Chondrocyte (in vitro differentiated cells): ENCODE results near the gene KLF18. TPM values are rescaled to one million over a fixed set of nuclear protein-coding genes. Genes with fewer than 3 reads are reported as not detected.
"Not testable (repeated sequence)": the region's sequence is repeated elsewhere in the genome, so short reads cannot be mapped to it uniquely, and the experiment has no call there.

Experiments
- DNase-seq: peaks from one replicate; pipeline ENCODE4 v3.0.0; 2021; ENCODE audit warnings: mixed read lengths, low spot score
- H3K27ac Mint-ChIP-seq: one replicate; pipeline ENCODE4 v1.8.0; 2021; ENCODE audit warnings: mild to moderate bottlenecking, moderate library complexity, mixed read lengths; ENCODE audit not compliant: unreplicated experiment
- H3K27me3 Mint-ChIP-seq: 2 replicates; pipeline ENCODE4 v1.8.0; 2021; ENCODE audit warnings: low read depth, mixed read lengths
- H3K36me3 Mint-ChIP-seq: 2 replicates; pipeline ENCODE4 v1.8.0; 2021; ENCODE audit warnings: low read depth, mixed read lengths
- H3K4me1 Mint-ChIP-seq: 2 replicates; pipeline ENCODE4 v1.8.0; 2021; ENCODE audit warnings: low read depth, mild to moderate bottlenecking, mixed read lengths
- H3K4me3 Mint-ChIP-seq: one replicate; pipeline ENCODE4 v1.8.0; 2021; ENCODE audit warnings: mild to moderate bottlenecking, moderate library complexity, mixed read lengths; ENCODE audit not compliant: unreplicated experiment
- H3K9me3 Mint-ChIP-seq: 2 replicates; pipeline ENCODE4 v1.8.0; 2021; ENCODE audit warnings: low read depth, mixed read lengths
- total RNA-seq: library from RNA; stranded (reverse); gene quantifications from 3 replicates; pipeline ENCODE4 v1.2.1, GENCODE V29; 2021
- TF ChIP-seq, protein P1 (sequence below): fragments of 200-600 bp; sonication (generic); IDR thresholded peaks from 2 replicates; pipeline ENCODE4 v1.5.0; 2021; ENCODE audit warnings: antibody characterized with exemption, mild to moderate bottlenecking, moderate library complexity

KLF18 gene
- total RNA-seq, 1 donor from 2014 or later = not detected

DNA sequence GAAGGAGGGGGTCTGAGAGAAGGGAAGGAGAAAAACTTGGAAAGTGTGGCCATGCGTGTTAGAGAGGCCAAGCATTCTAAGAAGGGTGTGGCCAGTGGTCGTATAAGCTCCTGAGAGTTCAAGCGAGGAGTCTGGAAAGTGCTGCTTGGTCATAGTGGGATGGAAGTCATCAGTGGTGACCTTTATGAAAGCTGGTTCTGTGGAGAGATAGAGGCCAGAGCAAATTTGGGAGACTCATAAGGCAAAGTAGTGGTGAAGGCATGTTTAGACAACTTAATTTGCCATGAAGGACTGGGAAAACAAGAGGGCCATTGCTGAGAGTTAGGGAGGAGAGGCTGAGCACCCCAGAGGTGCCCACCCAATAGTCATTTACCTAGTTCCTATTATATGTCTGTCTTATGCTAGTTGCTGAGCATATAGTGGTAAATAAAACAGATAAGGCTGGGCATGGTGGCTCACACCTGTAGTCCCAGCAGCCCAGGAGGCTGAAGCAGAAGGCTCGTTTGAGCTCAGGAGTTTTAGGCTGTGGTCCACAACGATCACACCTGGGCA is 21.0 kb downstream of the KLF18 start:
- Mint-ChIP-seq H3K27ac (no peak overlapping the region), H3K9me3 (no peaks in the 10 kb centered on the region), H3K36me3 (no peaks in the 10 kb centered on the region), H3K4me3 (no peak overlapping the region), H3K4me1 (no peaks in the 10 kb centered on the region), H3K27me3 (peaks cover 38% of the 10 kb centered on the region)
- TF ChIP-seq, protein P1, sequence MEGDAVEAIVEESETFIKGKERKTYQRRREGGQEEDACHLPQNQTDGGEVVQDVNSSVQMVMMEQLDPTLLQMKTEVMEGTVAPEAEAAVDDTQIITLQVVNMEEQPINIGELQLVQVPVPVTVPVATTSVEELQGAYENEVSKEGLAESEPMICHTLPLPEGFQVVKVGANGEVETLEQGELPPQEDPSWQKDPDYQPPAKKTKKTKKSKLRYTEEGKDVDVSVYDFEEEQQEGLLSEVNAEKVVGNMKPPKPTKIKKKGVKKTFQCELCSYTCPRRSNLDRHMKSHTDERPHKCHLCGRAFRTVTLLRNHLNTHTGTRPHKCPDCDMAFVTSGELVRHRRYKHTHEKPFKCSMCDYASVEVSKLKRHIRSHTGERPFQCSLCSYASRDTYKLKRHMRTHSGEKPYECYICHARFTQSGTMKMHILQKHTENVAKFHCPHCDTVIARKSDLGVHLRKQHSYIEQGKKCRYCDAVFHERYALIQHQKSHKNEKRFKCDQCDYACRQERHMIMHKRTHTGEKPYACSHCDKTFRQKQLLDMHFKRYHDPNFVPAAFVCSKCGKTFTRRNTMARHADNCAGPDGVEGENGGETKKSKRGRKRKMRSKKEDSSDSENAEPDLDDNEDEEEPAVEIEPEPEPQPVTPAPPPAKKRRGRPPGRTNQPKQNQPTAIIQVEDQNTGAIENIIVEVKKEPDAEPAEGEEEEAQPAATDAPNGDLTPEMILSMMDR = no peak
- DNase-seq = no peak

DNA sequence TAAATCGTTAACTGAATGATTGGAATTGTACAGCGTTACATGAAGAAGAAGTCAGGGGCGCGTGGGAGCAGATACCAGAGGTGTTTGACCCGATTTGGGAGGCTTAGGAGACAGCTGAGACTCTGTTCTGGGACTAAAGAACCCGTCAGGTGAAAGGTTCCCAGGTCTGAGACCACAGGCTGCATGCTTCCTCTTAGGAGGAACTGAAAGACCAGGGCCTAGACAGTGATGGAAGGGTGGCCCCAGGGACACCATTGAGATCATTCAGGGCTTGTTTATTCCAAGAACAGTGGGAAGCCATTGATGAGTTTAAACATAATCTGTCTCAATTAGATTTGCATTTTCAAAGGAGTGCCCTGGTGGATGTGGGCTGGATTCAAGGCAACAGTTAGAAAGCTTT is 21.9 kb downstream of the KLF18 start:
- no peaks in the 10 kb centered on the region for H3K4me1 Mint-ChIP-seq
- no peak overlapping the region for H3K27ac Mint-ChIP-seq
- no peaks in the 10 kb centered on the region for H3K9me3 Mint-ChIP-seq
- H3K27me3 Mint-ChIP-seq = peaks cover 34% of the 10 kb centered on the region
- no peak overlapping the region for H3K4me3 Mint-ChIP-seq
- H3K36me3 Mint-ChIP-seq = no peaks in the 10 kb centered on the region
- DNase-seq = no peak
- TF ChIP-seq, protein P1 = no peak

DNA sequence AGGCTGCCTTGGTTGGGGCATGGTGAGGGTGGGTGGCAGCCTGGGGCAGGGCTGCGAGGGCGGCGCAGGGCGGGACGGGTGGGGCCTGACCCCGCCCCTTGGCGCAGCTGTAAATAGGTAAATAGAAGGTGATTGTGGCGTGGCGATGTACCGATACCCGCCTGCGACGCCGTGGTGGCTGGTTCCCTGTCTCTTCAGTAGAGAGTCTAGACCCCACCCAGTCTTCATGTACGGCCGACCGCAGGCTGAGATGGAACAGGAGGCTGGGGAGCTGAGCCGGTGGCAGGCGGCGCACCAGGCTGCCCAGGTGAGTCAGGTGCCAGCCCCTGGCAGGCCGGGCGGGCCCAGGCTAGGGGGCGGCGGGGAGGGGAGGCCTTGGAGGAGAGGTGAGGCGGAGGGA is 22.7 kb downstream of the KLF18 start, which contains the start of gene KLF17:
Gene KLF17, plus strand, starts transcription at position 140 of the 400 bp plus-strand sequence. Its CDS starts 87 bp downstream, at position 227.
- Mint-ChIP-seq H3K27ac (no peak within 1 kb of the TSS), H3K9me3 (no peaks in the 10 kb centered on the region), H3K36me3 (no peaks in the 10 kb centered on the region), H3K27me3 (peaks cover 32% of the 10 kb centered on the region), H3K4me1 (no peaks in the 10 kb centered on the region), H3K4me3 (no peak within 1 kb of the TSS)
- TF ChIP-seq, protein P1 = no peak
- no peak for DNase-seq

DNA sequence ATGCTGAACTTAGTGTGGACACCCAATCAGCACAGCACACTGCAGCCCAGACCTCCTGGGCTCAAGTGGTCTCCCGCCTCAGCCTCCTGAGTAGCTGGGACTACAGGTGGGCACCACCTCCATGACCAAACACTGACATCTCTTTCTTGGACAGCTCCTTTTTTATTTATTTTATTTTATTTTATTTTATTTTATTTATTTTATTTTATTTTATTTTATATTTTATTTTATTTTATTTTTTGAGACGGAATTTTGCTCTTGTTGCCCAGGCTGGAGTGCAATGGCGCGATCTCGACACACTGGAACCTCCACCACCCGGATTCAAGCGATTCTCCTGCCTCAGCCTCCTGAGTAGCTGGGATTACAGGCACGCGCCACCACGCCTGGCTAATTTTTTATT is 24.2 kb downstream of the KLF18 start:
- not testable (repeated sequence) for H3K27ac Mint-ChIP-seq, H3K4me1 Mint-ChIP-seq, H3K4me3 Mint-ChIP-seq, H3K36me3 Mint-ChIP-seq, DNase-seq, H3K9me3 Mint-ChIP-seq
- H3K27me3 Mint-ChIP-seq = peaks cover 24% of the 10 kb centered on the region

DNA sequence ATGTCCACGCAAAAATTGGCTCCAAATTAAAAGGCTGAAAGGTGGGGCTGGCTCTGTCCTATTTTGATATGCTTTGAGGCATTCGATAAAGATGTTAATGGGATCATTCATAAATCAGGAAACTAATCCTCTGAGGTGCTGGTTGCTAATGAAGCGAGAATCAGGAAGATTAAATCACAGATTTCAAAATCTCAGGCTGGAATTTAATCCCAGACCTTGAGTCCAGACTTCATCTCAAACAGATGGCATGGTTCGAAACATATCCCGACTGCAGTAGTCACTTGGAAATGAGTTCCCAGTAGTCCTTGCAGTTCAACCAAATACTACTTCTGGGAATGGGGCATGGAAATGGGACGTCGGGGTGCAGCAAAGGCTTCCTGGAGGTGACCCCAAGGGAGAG is 27.3 kb downstream of the KLF18 start:
- Mint-ChIP-seq H3K4me3 (no peak overlapping the region), H3K4me1 (no peaks in the 10 kb centered on the region), H3K9me3 (no peaks in the 10 kb centered on the region), H3K27me3 (peaks cover 6% of the 10 kb centered on the region), H3K27ac (no peak overlapping the region), H3K36me3 (no peaks in the 10 kb centered on the region)
- no peak for DNase-seq
- TF ChIP-seq, protein P1 = no peak

DNA sequence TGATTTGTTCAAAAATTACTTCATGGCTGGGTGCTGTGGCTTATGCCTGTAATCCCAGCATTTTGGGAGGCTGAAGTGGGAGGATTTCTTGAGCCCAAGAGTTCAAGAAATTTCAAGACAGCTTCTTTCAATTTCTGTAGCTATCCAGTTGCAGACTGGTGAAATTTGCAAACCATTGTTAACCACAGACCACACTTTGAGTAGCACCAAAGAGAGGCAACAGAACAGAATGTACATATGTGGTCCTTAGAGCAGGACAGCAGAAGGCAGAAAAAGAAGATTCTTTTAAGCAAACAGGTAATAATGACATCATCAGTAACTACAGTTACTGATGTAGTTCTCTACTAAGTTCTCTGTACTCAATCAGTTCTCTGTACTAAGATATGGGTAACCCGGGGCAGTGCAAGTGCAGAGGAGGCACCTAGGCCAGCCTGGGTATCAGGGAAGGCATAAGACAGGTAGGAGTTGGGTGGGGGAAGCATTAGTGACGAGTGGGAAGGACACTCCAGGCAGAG is 28.3 kb downstream of the KLF18 start:
- TF ChIP-seq, protein P1 = no peak
- no peaks in the 10 kb centered on the region for H3K36me3 Mint-ChIP-seq
- H3K27ac Mint-ChIP-seq = no peak overlapping the region
- DNase-seq = no peak
- no peaks in the 10 kb centered on the region for H3K4me1 Mint-ChIP-seq
- H3K9me3 Mint-ChIP-seq = no peaks in the 10 kb centered on the region
- H3K27me3 Mint-ChIP-seq = peaks cover 8% of the 10 kb centered on the region
- H3K4me3 Mint-ChIP-seq = no peak overlapping the region
